Stimulated activated CD4-positive, alpha-beta T cell treated with anti-CD3 and anti-CD28 coated beads, Interleukin-2, amount 100 ng/mL, for 24 hours (primary cell): ENCODE data around the gene NELL1.

Experiments
- DNase-seq, 2 donors: peaks; one replicate each; pipeline ENCODE4 v3.0.0-alpha.2; 2020

Gene NELL1

DNA sequence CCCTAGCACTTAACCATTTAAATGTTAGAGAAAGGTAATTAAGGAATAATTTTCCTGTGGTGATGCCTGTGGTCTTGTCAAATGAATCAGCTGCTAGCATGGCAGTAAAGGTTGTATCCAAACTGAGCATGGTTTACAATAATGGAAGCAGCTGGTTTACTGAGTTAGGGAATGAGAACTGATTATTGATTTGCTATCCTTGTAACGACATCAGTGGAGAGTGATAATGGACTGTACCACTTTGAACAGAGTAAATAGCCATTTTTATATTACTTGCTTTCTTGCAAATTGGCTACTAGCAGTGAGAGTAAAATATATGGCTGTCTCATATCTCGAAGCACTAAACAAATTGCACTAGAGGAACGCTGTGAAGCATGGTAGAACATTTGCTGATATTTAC is 934.5 kb downstream of the NELL1 start:
- no peak for DNase-seq

DNA sequence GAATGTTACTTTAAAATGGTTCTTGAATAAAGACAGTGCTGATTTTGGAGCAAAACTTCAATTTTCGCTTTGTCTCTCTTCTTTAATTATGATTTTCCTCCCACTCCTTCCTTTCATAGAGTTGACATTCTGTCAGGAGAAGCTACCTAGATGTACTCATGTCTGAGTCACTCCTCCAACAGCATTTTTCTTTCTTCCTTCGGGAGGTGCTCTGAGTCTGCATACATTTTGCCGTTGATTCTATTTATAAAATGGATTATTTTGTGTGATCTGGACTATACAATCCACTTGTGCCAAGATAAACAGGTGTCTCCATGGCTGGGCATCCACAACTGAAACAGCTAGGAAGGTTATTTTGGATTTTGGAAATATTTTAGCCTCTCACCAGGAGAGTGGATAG is 935.2 kb downstream of the NELL1 start:
- DNase-seq = no peak

DNA sequence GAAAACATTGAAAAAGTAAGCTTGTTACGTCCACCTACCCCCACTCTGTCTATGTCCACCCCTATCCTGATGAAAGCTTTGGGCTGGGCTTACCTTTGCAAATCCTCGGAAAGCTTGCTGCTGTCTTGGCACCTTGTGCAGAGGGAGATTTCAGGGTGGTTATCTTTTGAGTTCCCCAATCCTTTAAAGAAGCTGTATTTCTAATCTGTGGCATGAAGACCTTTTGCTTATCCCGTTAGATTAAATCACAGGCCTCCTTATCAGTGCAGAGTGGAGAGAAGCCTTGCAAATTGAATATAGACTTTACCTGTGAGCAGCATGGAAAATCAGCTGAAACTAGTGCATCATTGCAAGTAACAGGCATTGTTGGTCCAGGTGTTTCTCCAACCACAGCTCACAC is 942.9 kb downstream of the NELL1 start:
- DNase-seq = no peak

DNA sequence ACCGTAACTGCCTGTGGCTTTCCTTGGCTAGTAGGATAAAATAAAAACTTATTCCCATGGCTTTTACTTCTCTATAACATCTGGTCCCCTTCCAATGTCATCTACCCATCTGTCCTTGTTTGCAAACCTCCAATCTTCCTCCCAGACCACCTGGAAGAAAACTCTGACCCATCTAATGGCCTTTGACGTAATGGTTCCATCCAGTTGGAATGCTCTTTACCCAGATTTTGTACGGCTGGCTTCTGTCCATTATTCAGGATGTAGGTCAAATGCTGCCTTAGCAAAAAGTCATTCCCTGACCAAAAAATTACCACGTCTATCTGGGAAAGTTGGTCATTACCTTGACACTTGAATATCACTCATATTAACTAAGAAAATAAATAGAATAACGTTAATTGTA is 945.6 kb downstream of the NELL1 start:
- no peak for DNase-seq

DNA sequence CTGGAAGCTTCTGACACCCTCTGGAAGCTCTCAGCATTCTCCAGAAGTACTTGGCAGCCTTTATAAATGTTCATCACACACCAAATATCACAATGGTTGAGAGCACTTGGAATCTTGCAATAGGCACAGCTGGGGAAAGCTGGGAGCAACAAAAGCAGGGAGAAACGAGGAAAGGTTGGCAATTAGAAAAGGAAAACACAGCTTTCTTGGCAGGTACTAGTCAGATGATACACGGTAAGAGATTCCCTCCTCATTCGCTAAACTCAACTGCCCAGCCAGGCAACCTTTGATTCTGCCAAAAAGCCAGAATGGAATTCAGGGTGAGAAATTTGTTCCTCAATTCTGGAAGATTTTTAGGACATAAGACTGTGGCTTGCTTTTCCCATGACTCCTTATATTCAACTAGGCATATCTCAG is 946.6 kb downstream of the NELL1 start:
- DNase-seq = no peak

DNA sequence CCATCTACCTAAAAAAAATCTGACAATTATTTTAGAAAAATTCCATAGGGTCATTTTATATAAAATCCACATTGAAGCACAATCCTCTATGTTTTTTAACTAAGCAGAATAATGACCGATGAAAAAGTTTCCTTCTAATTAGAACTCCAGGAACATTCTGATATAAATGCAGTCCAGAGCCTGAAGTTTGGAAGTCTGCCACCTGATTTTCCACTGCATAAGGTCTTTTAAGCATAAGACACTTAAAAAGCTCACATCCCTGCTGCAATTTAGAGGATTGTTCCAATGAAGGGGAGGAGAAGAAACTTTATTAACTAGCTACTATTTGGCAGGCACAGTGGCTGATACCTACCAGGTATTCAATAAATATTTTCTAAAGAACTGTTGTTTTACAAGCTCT is 953.2 kb downstream of the NELL1 start:
- DNase-seq = no peak

DNA sequence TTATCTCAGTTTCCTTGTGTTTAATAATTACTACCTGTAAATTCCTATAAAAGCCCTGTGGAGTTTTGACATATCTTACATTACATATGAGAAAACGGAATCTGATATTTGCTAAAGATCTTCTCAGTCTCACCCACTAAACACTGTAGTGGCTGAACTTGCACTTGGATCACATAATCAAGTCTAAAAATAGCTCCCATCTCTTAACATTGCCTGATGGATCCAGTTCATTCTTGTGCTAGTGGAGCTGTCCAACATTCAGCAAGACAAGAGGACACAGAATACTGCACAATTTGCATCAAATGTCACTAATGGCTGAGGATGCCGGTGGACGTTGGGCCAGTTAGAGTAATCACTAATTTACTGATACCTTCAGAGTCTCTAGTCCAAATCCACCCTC is 953.6 kb downstream of the NELL1 start:
- DNase-seq = no peak
